ENCODE results near the gene CD207. TPM values are rescaled to one million over a fixed set of nuclear protein-coding genes. Genes with fewer than 3 reads are reported as not detected.

CD207 gene
- total and polyA plus RNA-seq, 9 donors = 0.06 to 0.69 (median 0.12) TPM; not detected in 3

- 100% methylated on average over 1 of the region's 1 CpG for WGBS (ENCODE audit: insufficient coverage)
- no peak for DNase-seq
- peaks cover 2% of the 10 kb centered on the region for H3K4me1 ChIP-seq (ENCODE audit: control insufficient read depth, insufficient read depth, low read length)
- no peak overlapping the region for H3K4me3 ChIP-seq (ENCODE audit: low read length)
- no peak overlapping the region for H3K27ac ChIP-seq (ENCODE audit: low read length)
- peaks cover 19% of the 10 kb centered on the region for H3K27me3 ChIP-seq (ENCODE audit: control insufficient read depth, insufficient read depth, low read length)
- no peaks in the 10 kb centered on the region for H3K36me3 ChIP-seq (ENCODE audit: control insufficient read depth, insufficient read depth, low read length)
- peaks cover 2% of the 10 kb centered on the region for H3K9me3 ChIP-seq (replicated peaks; ENCODE audit: control insufficient read depth, low read depth, low read length)
Observed at GRCh38 chr2:70796262-70796661, 39.4 kb downstream of the CD207 start.

- peaks cover 26% of the 10 kb centered on the region for H3K27me3 ChIP-seq (ENCODE audit: control insufficient read depth, insufficient read depth, low read length)
- no CpG with 5 or more reads among the region's 4 CpGs for WGBS (ENCODE audit: insufficient coverage)
Observed at GRCh38 chr2:70795164-70795995, 40.2 kb downstream of the CD207 start.

DNA sequence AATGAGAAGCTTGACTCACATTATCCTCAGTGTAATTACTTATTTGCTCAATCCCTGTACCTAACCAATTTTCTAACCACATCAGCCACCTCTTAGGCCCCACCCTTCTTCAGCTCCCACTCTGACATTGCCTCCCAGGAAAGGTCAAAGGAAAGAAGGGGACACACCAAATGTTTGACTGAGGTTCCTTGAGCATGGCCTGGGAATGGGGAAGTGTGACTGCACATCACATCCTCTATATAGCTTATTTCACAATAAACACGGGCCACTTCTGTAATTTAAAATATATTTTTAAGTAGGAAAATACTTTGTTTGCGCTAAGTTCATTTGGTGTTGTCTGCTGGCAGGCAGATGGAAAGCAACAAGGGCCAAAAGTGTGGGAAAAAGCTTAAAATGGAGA, 42.2 kb downstream of the CD207 start:
- no peaks in the 10 kb centered on the region for H3K36me3 ChIP-seq (ENCODE audit: control insufficient read depth, insufficient read depth, low read length)
- no peaks in the 10 kb centered on the region for H3K9me3 ChIP-seq (replicated peaks; ENCODE audit: control insufficient read depth, low read depth, low read length)
- H3K27ac ChIP-seq (ENCODE audit: low read length) = no peak overlapping the region
- no CpG with 5 or more reads among the region's 2 CpGs for WGBS (ENCODE audit: insufficient coverage)
- peaks cover 15% of the 10 kb centered on the region for H3K4me1 ChIP-seq (ENCODE audit: control insufficient read depth, insufficient read depth, low read length)
- H3K27me3 ChIP-seq (ENCODE audit: control insufficient read depth, insufficient read depth, low read length) = peaks cover 38% of the 10 kb centered on the region
- DNase-seq = peak; percentile 48
- H3K4me3 ChIP-seq (ENCODE audit: low read length) = no peak overlapping the region

More at GRCh38 chr2:70795164-70795995, 40.2 kb downstream of the CD207 start:
- DNase-seq = no peak
- Histone ChIP-seq H3K36me3 (ENCODE audit: control insufficient read depth, insufficient read depth, low read length) (no peaks in the 10 kb centered on the region), H3K4me1 (ENCODE audit: control insufficient read depth, insufficient read depth, low read length) (peaks cover 5% of the 10 kb centered on the region), H3K9me3 (replicated peaks; ENCODE audit: control insufficient read depth, low read depth, low read length) (peaks cover 2% of the 10 kb centered on the region), H3K27ac (ENCODE audit: low read length) (no peak overlapping the region), H3K4me3 (ENCODE audit: low read length) (no peak overlapping the region)

DNA sequence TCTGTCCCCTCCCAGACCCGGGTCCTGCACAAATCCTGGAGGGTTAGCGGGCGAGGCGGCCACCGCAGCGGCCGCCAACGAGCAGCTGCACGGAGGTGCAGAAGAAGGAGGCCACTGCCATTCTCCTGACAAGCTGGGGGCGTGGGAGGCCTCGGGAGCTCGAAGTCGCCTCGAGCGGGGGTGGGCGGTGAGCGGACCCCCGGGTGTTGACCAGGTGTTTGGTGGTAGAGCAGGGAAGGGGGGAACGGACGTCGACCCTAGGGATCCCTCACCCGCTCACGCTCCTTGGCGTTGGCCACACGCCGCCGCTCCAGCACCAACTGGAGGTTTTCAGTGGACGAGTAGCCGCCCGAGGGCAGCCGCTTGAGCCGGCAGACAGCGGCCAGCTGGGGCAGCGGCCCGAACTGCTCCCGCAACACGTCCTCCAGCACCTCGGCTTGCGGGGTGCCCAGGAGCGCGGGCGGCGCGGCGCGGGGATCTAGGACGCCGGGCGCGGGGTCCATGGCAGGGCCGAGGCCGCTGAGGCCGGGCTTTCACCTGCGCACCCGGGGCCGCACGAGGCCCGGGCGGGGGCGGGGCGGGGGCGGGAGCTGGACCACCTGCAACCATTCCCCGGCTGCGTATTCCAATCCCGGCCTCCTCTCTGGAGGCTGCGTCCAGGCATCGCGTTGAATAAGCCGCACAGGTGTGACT, 45.3 kb downstream of the CD207 start, which contains the start of gene FIGLA:
Gene FIGLA, minus strand, starts transcription at position 508 of the 693 bp plus-strand sequence. Its CDS starts 5 bp downstream, at position 503.
- peaks cover 44% of the 10 kb centered on the region for H3K27me3 ChIP-seq (ENCODE audit: control insufficient read depth, insufficient read depth, low read length)
- H3K36me3 ChIP-seq (ENCODE audit: control insufficient read depth, insufficient read depth, low read length) = no peaks in the 10 kb centered on the region
- H3K4me1 ChIP-seq (ENCODE audit: control insufficient read depth, insufficient read depth, low read length) = peaks cover 13% of the 10 kb centered on the region
- no peak for DNase-seq
- H3K9me3 ChIP-seq (replicated peaks; ENCODE audit: control insufficient read depth, low read depth, low read length) = no peaks in the 10 kb centered on the region
- under 1% methylated on average over 68 of the region's 69 CpGs for WGBS (ENCODE audit: insufficient coverage)
- no peak within 1 kb of the TSS for H3K27ac ChIP-seq (ENCODE audit: low read length)
- no peak within 1 kb of the TSS for H3K4me3 ChIP-seq (ENCODE audit: low read length)

DNA sequence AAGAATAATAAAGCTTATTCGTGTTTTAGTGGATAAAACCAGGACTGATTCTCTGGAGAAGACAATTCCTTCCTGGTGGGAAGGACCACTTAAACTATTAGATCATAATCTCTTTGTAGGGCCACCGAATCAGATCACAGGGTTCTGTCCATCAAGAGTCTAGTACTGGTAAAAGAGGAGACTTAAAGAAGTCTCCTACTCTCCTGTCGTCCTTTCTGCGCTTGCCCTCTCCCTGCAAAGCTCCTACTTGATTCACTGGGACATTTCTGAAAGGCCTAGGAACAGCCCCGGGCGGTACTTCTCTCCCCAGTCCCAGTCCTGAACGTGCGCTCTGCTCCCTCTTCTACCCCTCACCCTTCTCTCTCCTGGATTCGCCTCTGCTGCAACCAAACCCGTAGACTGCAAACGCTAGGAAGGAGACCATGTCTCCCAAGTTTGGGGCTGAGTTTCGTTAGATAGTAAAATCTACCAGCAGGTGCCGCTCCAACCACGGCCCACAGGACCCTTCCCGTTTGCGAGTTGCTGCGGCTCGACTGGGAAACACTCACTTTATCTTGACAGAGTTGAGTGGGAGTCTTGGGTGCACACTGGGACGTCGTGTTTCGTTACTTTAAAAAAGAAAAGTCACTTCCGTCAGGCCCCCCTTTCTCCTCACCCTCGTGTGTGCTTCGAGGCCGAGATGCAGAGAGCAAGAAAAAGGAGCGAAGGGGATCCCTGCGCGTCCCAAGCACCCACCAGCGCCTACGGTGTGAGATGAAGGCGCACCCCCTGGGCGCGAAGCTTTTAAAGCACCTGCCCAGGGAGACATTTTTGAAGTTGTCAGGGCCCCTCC, 46.1 kb downstream of the CD207 start:
- peaks cover 44% of the 10 kb centered on the region for H3K27me3 ChIP-seq (ENCODE audit: control insufficient read depth, insufficient read depth, low read length)
- H3K27ac ChIP-seq (ENCODE audit: low read length) = no peak overlapping the region
- no peaks in the 10 kb centered on the region for H3K9me3 ChIP-seq (replicated peaks; ENCODE audit: control insufficient read depth, low read depth, low read length)
- H3K4me1 ChIP-seq (ENCODE audit: control insufficient read depth, insufficient read depth, low read length) = peaks cover 13% of the 10 kb centered on the region
- no peaks in the 10 kb centered on the region for H3K36me3 ChIP-seq (ENCODE audit: control insufficient read depth, insufficient read depth, low read length)
- 5% methylated on average over 19 of the region's 33 CpGs for WGBS (ENCODE audit: insufficient coverage)
- H3K4me3 ChIP-seq (ENCODE audit: low read length) = no peak overlapping the region
- peak; percentile 77 for DNase-seq

- H3K27ac ChIP-seq (ENCODE audit: low read length) = no peak overlapping the region
- peaks cover 10% of the 10 kb centered on the region for H3K4me1 ChIP-seq (ENCODE audit: control insufficient read depth, insufficient read depth, low read length)
- no CpG with 5 or more reads among the region's 7 CpGs for WGBS (ENCODE audit: insufficient coverage)
- H3K27me3 ChIP-seq (ENCODE audit: control insufficient read depth, insufficient read depth, low read length) = peaks cover 25% of the 10 kb centered on the region
- no peak overlapping the region for H3K4me3 ChIP-seq (ENCODE audit: low read length)
- H3K36me3 ChIP-seq (ENCODE audit: control insufficient read depth, insufficient read depth, low read length) = no peaks in the 10 kb centered on the region
- no peaks in the 10 kb centered on the region for H3K9me3 ChIP-seq (replicated peaks; ENCODE audit: control insufficient read depth, low read depth, low read length)
- peak; percentile 66 for DNase-seq
Observed at GRCh38 chr2:70785137-70785911, 50.3 kb downstream of the CD207 start.

GRCh38 chr2:70784320-70784719, 51.3 kb downstream of the CD207 start:
- peaks cover 4% of the 10 kb centered on the region for H3K4me1 ChIP-seq (ENCODE audit: control insufficient read depth, insufficient read depth, low read length)
- no peaks in the 10 kb centered on the region for H3K9me3 ChIP-seq (replicated peaks; ENCODE audit: control insufficient read depth, low read depth, low read length)
- peaks cover 18% of the 10 kb centered on the region for H3K27me3 ChIP-seq (ENCODE audit: control insufficient read depth, insufficient read depth, low read length)
- no peak overlapping the region for H3K4me3 ChIP-seq (ENCODE audit: low read length)
- DNase-seq = no peak
- H3K36me3 ChIP-seq (ENCODE audit: control insufficient read depth, insufficient read depth, low read length) = no peaks in the 10 kb centered on the region
- H3K27ac ChIP-seq (ENCODE audit: low read length) = no peak overlapping the region
- 100% methylated on average over 1 of the region's 2 CpGs for WGBS (ENCODE audit: insufficient coverage)
